ENCODE measurements around the gene SNHG17. TPM values are rescaled to one million over a fixed set of nuclear protein-coding genes. Genes with fewer than 3 reads are reported as not detected.

The SNHG17 gene
- total and polyA plus RNA-seq, 9 of the 15 experiments (the other 6 are each of a cell fraction or from before 2014, with no cell fraction given): 29.8 to 106 (median 57.7) TPM

- TF ChIP-seq PBX2 (CRISPR knock-in tag; IDR thresholded peaks at IDR 0.05; ENCODE audit: low read depth) (no peak), PBX2 (tag; conservative IDR thresholded peaks at IDR 0.05; ENCODE audit: low read depth) (no peak), TFAM (CRISPR knock-in tag; conservative IDR thresholded peaks at IDR 0.05) (no peak), ZNF395 (CRISPR knock-in tag; IDR thresholded peaks at IDR 0.05) (no peak), RNF2 (IDR thresholded peaks at IDR 0.05) (no peak), RFX5 (IDR thresholded peaks at IDR 0.05; ENCODE audit: low read depth, low read length) (no peak), ZNF561 (CRISPR knock-in tag; conservative IDR thresholded peaks at IDR 0.05) (no peak), KLF10 (CRISPR knock-in tag; IDR thresholded peaks at IDR 0.05) (no peak), CREB5 (CRISPR knock-in tag; IDR thresholded peaks at IDR 0.05) (no peak), SETDB1 (IDR thresholded peaks at IDR 0.05; ENCODE audit: low read length) (no peak), ZNF431 (CRISPR knock-in tag; IDR thresholded peaks at IDR 0.05) (no peak), MED1 (CRISPR knock-in tag; IDR thresholded peaks at IDR 0.05; ENCODE audit: borderline replicate concordance) (no peak), SOX6 (IDR thresholded peaks at IDR 0.05) (peak; percentile 88), ZNF778 (CRISPR knock-in tag; IDR thresholded peaks at IDR 0.05) (no peak), OTX1 (CRISPR knock-in tag; IDR thresholded peaks at IDR 0.05) (0 out of 2 replicates have a peak, but pooled peaks have one; percentile 42), ZKSCAN1 (IDR thresholded peaks at IDR 0.05; ENCODE audit: low read depth, low read length) (peak; percentile 14; the same call in 1 of the 2 replicates), ZNF143 (CRISPR knock-in tag; IDR thresholded peaks at IDR 0.05) (no peak), HDAC8 (tag; IDR thresholded peaks at IDR 0.05) (no peak), HNRNPL (IDR thresholded peaks at IDR 0.05; ENCODE audit: low read depth, low read length) (no peak), NR2C1 (IDR thresholded peaks at IDR 0.05) (no peak), NR2C1 (tag; IDR thresholded peaks at IDR 0.05) (no peak), TBP (optimal IDR thresholded peaks at IDR 0.05; ENCODE audit: low read depth, low read length) (no peak), HBP1 (CRISPR knock-in tag; IDR thresholded peaks at IDR 0.05) (0 out of 2 replicates have a peak, but pooled peaks have one; percentile 26), THRAP3 (IDR thresholded peaks at IDR 0.05; ENCODE audit: borderline replicate concordance) (no peak)
Observed at GRCh38 chr20:38452880-38453624, 17.9 kb upstream of the SNHG17 start (continued).

Measured in K562 (cell line).